Stomach smooth muscle (tissue), 2 donors: ENCODE measurements around the gene FMO4.
"Not testable (repeated sequence)": the region's sequence is repeated elsewhere in the genome, so short reads cannot be mapped to it uniquely, and the experiment has no call there.

Experiments
- H3K27ac ChIP-seq: one replicate; pipeline ENCODE4 v1.7.0; 2013; ENCODE audit warnings: mild to moderate bottlenecking, low read length, inconsistent platforms
- H3K27me3 ChIP-seq, 2 donors: one replicate each; pipeline ENCODE4 v1.7.0; 2013; ENCODE audit warnings: low read length in 2 of 2; ENCODE audit not compliant: insufficient read depth in 2 of 2, control insufficient read depth in 1 of 2
- H3K36me3 ChIP-seq, 2 donors: one replicate each; pipeline ENCODE4 v1.7.0; 2013; ENCODE audit warnings: low read length in 2 of 2; ENCODE audit not compliant: control insufficient read depth in 2 of 2, insufficient read depth in 2 of 2
- H3K4me1 ChIP-seq: one replicate; pipeline ENCODE4 v1.7.0; 2013; ENCODE audit warnings: low read length; ENCODE audit not compliant: control insufficient read depth, insufficient read depth
- H3K4me3 ChIP-seq, 2 donors: one replicate each; pipeline ENCODE4 v1.7.0; 2013; ENCODE audit warnings: low read length in 2 of 2
- H3K9ac ChIP-seq, 2 donors: one replicate each; pipeline ENCODE4 v1.7.0; 2013; ENCODE audit warnings: low read length in 2 of 2, mild to moderate bottlenecking in 1 of 2
- H3K9me3 ChIP-seq, 2 donors: one replicate each; pipeline ENCODE4 v1.7.0; 2013; ENCODE audit warnings: low read length in 2 of 2; ENCODE audit not compliant: control insufficient read depth in 2 of 2
- donor health status: healthy.
- donor health status: Pancreatic carcinoma.

Gene FMO4

GRCh38 chr1:171334024-171334640 lies 20.1 kb downstream of the FMO4 start:
- Histone ChIP-seq H3K27ac (no peak overlapping the region), H3K36me3 (no peaks in the 10 kb centered on the region), H3K4me1 (no peaks in the 10 kb centered on the region), H3K4me3 (no peak overlapping the region), H3K27me3 (no peaks in the 10 kb centered on the region), H3K9ac (no peak overlapping the region), H3K9me3 (no peaks in the 10 kb centered on the region)

GRCh38 chr1:171335964-171336363 lies 22.0 kb downstream of the FMO4 start:
- Histone ChIP-seq H3K27me3 (no peaks in the 10 kb centered on the region), H3K4me1 (no peaks in the 10 kb centered on the region), H3K9ac (no peak overlapping the region), H3K27ac (no peak overlapping the region), H3K4me3 (no peak overlapping the region), H3K9me3 (no peaks in the 10 kb centered on the region), H3K36me3 (no peaks in the 10 kb centered on the region)

GRCh38 chr1:171339345-171339744 lies 25.4 kb downstream of the FMO4 start:
- H3K27me3 ChIP-seq, H3K27ac ChIP-seq, H3K9ac ChIP-seq, H3K36me3 ChIP-seq, H3K4me1 ChIP-seq, H3K4me3 ChIP-seq, H3K9me3 ChIP-seq: not testable (repeated sequence)

GRCh38 chr1:171343727-171344472 lies 29.9 kb downstream of the FMO4 start:
- no peak overlapping the region for H3K4me3 ChIP-seq
- H3K27me3 ChIP-seq, result no peaks in the 10 kb centered on the region

GRCh38 chr1:171344473-171344820 lies 30.5 kb downstream of the FMO4 start:
- Histone ChIP-seq H3K27ac (no peak overlapping the region), H3K36me3 (no peaks in the 10 kb centered on the region), H3K4me3 (no peak overlapping the region), H3K27me3 (no peaks in the 10 kb centered on the region), H3K9ac (no peak overlapping the region), H3K9me3 (peaks cover 0 to 2% of the 10 kb centered on the region in 2 donors), H3K4me1 (no peaks in the 10 kb centered on the region)

More at GRCh38 chr1:171343727-171344472, 29.9 kb downstream of the FMO4 start:
- Histone ChIP-seq H3K9me3 (peaks cover 0 to 2% of the 10 kb centered on the region in 2 donors), H3K36me3 (no peaks in the 10 kb centered on the region), H3K9ac (no peak overlapping the region), H3K27ac (no peak overlapping the region), H3K4me1 (no peaks in the 10 kb centered on the region)

- Histone ChIP-seq H3K36me3 (no peaks in the 10 kb centered on the region), H3K4me3 (no peak overlapping the region), H3K27me3 (no peaks in the 10 kb centered on the region), H3K9ac (no peak overlapping the region), H3K4me1 (no peaks in the 10 kb centered on the region), H3K27ac (no peak overlapping the region), H3K9me3 (peaks cover 0 to 2% of the 10 kb centered on the region in 2 donors)
These were observed 31.6 kb downstream of the FMO4 start for GRCh38 chr1:171345536-171345935.

- Histone ChIP-seq H3K36me3 (no peaks in the 10 kb centered on the region), H3K27me3 (no peaks in the 10 kb centered on the region), H3K9ac (no peak overlapping the region), H3K9me3 (peaks cover 0 to 2% of the 10 kb centered on the region in 2 donors), H3K27ac (no peak overlapping the region), H3K4me1 (no peaks in the 10 kb centered on the region), H3K4me3 (no peak overlapping the region)
These were observed 32.9 kb downstream of the FMO4 start for GRCh38 chr1:171346881-171347280.

- no peak overlapping the region for H3K9ac ChIP-seq
- H3K4me1 ChIP-seq, result no peaks in the 10 kb centered on the region
- H3K4me3 ChIP-seq, result no peak overlapping the region
- H3K27ac ChIP-seq, result no peak overlapping the region
- H3K9me3 ChIP-seq, result peaks cover 0 to 2% of the 10 kb centered on the region in 2 donors
- no peaks in the 10 kb centered on the region for H3K27me3 ChIP-seq
- H3K36me3 ChIP-seq, result no peaks in the 10 kb centered on the region
These were observed 36.6 kb downstream of the FMO4 start for GRCh38 chr1:171350594-171350993.

GRCh38 chr1:171351961-171352360 lies 38.0 kb downstream of the FMO4 start:
- H3K4me1 ChIP-seq, result no peaks in the 10 kb centered on the region
- no peak overlapping the region for H3K4me3 ChIP-seq
- no peaks in the 10 kb centered on the region for H3K36me3 ChIP-seq
- H3K27me3 ChIP-seq, result no peaks in the 10 kb centered on the region
- no peak overlapping the region for H3K27ac ChIP-seq
- no peak overlapping the region for H3K9ac ChIP-seq
- H3K9me3 ChIP-seq, result no peaks in the 10 kb centered on the region

GRCh38 chr1:171352554-171352953 lies 38.6 kb downstream of the FMO4 start:
- H3K27ac ChIP-seq, result no peak overlapping the region
- H3K36me3 ChIP-seq, result no peaks in the 10 kb centered on the region
- H3K4me3 ChIP-seq, result no peak overlapping the region
- H3K27me3 ChIP-seq, result no peaks in the 10 kb centered on the region
- H3K9me3 ChIP-seq, result no peaks in the 10 kb centered on the region
- H3K9ac ChIP-seq, result no peak overlapping the region
- H3K4me1 ChIP-seq, result no peaks in the 10 kb centered on the region

GRCh38 chr1:171355727-171356126 lies 41.7 kb downstream of the FMO4 start:
- H3K4me3 ChIP-seq, result no peak overlapping the region
- H3K27me3 ChIP-seq, result no peaks in the 10 kb centered on the region
- no peaks in the 10 kb centered on the region for H3K9me3 ChIP-seq
- H3K36me3 ChIP-seq, result no peaks in the 10 kb centered on the region
- no peak overlapping the region for H3K27ac ChIP-seq
- no peak overlapping the region for H3K9ac ChIP-seq
- no peaks in the 10 kb centered on the region for H3K4me1 ChIP-seq
